ENCODE results near the gene CAPN15.

Gene CAPN15

DNA sequence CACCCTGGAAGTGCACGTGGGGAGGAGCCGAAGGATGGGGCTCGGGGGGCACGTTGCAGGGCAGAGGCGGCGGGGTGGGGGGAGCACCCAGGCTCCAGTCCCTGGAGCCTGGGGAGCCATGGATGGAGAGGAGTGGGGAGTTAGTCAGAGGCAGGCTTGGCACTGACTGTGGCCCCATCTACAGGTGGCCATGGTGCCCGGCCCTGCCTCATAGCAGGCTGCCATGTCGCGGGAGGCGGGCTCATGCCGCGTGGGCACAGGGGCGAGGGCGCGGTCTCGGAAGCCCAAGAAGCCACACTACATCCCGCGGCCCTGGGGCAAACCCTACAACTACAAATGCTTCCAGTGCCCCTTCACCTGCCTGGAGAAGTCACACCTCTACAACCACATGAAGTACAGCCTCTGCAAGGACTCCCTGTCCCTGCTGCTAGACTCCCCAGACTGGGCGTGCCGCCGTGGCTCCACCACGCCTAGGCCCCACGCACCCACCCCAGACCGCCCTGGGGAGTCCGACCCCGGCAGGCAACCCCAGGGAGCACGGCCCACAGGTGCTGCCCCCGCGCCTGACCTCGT is 35.6 kb downstream of the CAPN15 start:
- no peak for DNase-seq

DNA sequence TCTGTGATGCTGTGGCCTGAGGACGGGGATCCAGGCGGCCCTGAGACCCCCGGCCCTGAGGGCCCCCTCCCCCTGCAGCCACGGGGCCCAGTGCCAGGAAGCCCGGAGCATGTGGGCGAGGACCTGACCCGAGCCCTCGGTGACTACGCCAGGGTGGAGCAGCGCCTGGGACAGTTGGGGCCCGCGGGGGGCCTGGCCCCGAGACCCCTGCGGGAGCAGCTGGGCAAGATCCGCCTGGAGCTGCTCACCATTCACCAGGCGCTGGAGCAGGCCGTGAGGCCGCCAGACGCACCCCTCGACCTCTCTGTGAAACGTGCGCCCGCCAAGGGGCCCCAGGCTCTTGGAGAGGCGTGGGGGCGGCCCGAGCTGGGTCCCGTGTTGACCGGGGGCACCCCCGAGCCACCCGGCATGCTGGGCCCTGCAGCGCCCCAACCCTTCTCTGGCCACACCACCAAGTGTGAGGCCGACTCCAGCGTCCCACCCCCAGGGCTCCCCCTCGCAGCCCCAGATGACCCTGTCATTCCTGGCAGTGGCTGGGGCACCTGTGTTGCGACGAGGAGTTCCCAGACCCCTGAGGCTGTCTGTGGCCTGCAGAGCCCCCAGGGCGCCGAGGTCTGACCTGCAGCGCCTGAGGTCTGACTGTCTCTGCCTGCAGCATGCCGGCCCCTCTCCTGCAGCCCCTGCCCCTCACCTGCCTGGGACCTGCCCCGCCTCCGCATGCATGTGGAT is 37.3 kb downstream of the CAPN15 start:
- DNase-seq, result no peak

DNA sequence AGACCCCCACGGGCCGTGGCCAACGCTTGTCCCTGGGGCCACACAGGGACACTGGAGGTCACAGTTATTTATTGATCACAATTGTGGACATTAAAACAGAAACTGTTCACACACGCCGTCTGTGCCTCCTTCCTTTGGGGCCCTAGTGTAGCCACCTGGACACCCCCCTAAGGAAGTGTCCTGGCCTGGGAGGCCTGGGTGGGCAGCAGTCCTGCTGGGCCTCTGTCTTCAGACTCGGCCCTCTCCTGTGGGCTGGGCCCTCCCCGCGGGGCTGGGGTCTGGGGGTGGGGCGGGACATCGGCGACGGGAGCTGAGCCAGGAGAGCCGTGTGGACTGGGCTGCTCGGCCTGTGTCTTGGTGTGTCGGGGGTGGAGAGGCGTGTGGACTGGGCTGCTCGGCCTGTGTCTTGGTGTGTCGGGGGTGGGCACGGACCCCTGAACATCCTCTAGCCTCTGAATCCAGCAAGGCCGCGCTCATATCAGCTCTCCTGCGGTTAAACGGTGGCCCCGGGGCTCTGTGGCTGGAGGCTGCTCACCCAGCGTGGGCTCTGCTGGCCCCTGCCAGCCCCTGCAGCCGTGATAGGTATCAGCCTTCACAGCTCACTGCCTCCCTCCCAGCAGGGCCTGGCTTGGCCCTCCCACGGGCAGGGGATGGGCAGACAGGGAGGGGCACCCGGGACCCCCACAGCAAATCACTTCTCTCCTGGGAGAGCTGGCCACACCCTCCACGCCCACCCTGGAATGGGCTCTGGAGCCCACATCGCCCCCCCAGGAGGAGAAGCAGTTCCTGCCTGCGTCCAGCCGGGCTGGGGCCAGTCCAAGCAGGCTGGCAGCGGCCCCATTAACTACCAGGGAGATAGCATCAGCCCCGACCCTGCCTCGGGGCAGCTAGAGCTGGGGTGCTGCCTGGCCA is 38.2 kb downstream of the CAPN15 start:
- DNase-seq, result no peak

DNA sequence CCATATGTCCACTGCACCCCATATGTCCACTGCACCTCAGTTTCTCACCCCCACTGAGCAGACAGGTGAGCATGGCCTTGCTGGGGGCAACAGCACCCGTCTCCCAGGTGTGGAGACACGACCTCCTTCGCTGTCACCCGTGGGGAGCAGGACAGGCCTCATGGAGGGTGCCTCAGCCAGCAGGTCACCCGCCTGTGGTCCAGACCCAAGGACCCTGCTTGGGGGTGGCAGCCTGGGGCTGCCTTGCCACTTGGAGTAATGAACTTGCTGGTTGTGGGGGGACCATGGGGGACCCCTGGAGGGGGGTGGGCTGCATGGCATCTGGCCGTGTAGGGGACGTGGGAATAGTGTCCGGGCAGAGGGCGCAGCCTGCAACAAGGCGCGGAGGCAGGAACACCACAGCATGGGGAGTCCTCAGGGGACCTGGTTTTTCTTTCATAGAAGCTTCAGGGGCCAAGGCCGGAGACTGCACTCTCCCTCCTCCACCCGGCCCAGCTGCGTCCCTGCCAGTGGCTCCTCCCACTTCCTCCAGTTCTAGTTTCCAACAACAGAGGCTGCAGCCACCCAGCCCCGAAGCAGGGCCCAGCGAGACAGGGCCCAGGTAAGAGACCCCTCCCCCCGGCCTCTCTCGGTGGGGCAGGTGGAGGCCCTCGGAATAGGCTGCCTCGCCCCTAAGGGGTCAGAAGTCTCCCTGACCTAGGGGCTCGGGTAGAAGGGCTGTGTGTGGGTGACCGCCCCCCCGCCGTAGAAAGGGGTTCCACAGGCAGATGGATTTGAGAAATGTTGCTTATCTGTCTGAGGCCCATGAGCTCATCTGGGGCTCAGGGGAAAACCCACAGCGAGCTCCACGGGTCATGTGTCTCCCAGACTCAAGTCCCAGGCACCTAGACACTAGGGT is 39.2 kb downstream of the CAPN15 start, which contains the start of gene NHLRC4:
NHLRC4 (plus strand) TSS at position 531 of the 898 bp plus-strand sequence. CDS start 1,043 bp downstream, outside the sequence.
- DNase-seq, result peak; percentile 50

DNA sequence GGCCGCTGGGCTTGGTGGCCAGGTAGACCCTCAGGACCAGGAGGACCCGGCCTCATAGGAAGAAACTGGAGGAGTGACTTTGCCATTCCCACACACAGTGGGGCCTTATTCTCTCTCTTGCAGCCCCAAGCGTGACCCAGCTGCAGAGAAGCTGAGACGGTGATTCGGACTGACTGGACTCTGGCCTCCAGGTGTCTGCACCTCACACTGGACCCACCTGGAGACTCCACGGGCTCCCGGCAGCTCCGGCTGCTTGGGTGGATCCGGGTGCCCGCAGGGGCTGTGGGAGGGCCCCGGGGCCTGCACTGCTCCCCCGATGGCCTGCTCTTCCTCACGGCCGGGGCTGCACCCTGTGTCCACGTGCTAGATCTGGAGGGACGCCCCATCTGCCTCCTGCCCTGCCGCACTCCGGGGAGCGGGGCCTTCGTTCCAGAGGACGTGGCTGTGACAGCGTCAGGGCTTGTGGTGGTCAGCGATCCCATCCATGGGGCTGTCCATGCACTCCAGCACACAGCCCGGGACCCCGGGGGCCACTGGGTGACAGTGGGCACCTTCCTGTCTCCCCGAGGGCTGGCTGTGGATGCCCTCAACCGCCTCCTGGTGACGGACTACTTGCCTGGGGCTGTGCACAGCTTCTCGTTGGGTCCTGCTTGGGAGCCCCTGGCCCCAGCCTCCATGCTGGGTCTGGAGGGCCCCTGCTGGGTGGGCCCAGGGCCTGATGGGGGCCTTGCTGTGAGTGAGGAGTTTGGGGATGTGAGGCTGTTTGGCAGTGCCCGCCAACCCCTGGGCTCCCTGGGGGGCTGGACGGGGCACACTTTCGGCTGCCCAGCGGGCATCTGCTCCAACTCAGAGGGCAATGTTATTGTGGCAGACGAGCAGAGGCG is 40.1 kb downstream of the CAPN15 start:
- DNase-seq, result no peak

DNA sequence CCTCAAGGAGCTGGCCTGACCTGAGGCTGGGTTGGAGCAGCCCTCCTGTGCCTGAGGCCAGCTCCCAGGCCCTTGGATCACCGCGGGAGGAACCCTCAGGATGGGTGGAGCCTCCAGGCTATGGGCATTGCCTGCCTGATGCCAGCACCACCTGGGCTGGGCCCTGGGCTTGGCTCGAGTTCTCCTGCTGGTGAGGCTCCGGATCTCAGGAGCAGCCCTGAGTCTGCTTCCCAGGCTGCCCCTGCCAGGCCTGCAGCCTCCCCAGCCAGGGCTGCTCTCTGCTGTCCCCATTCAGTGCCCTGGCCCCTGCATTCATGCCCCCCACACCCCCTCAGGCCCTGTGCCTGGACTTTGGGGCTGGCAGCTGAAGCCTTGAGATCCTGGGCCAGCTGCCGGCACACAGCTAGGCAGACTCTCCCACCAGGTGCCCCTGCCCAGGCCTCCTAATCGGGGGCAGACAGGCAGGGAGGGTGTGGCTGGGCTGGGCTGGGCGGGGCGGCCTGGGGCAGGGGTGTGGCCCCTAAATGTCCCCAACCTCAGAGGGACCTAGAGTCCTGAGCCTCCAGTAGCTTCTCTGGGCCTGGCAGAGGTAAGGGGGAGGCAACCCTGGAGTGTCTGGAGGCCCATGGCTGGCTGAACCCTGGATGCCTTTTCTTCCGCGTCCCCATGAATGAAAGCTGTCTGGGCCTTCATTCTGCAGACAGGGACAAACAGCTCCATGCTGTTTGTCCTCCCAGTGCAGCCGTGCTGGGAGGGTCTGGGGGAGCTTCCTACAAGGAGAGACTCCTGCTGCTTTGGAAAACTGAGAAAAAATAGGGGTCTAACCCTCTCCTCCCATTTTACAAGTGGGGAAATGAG is 41.1 kb downstream of the CAPN15 start:
- DNase-seq, result no peak

DNA sequence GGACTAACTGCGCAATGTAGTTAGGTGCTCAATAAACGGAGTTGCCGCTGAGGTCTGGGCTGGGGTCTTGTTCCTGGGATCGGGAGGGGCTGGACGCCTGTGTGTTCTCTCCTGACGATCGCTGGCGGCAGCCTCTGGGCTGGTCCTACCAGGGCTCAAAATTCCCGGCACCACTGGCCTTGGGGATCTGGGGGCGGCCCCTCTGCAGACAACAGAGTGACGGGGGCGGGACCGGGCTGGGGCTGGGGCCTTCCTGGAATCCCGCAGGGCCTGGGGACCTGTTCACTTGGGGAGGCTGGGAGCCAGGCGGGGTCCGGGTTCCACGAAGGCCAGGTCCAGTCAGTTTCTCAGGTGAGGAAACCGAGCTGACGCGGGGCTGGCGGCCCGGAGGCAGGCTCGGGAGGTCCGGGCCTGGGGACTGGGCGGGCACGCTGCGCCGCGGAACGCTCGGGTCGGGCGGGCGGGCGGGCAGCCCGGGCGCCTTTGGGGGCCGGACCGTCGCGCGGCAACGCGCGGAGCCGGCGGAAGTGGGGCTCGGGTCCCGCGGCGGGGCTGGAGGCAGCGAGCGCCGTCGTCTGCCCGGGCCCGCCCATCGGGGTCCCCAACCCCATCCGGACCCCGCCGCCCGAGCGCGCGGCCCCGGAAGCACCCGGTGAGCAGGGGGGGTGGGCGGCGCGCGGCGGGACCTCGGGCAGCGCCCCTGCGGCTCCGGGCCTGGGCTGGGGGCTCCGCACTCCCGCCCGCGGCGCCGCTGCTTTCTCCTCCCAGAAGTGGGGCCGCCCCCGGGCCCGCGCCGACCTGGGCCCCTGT is 42.1 kb downstream of the CAPN15 start, which contains the start of gene PIGQ:
PIGQ (plus strand) TSS at position 524 of the 810 bp plus-strand sequence. CDS start 4,107 bp downstream, outside the sequence.
- peak; percentile 47 for DNase-seq

DNA sequence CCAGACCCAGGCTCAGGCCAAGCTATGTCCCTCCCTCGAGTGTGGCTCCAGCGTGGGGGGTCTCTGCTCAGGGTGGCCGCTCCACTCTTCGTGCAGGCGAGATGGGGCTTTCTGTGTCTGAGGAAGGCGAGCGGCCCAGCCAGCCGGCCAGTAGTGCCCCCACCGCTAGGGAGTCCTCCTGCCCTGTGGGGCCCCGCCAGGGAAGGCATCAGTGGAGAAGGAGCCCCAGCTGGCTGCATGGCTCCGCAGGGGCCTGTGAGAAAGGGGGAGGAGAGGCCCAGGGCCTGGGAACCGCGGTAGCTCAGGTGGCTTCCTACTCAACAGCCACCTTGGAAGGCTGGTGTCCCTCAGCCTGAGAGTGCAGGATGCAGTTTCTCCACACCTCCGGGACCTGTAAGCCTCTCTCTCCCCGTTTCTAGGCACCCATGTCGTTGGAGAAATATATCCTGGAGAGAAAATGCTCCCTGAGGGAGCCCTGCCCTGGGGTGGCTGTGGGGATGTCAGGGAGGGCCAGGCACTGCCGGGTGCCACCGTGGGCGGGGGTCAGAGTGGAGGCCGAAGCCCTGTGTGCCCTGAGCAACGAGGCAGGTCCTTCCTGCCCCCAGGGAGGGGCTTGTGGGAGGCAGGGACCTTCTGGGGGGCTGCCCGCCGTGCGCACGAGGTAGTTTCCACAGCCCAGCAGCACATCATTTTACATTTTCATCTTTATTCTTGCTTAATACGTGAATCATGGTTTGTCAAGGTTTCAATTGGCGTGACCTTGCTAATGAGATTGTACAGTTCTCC is 45.5 kb downstream of the CAPN15 start:
- DNase-seq, result no peak

DNA sequence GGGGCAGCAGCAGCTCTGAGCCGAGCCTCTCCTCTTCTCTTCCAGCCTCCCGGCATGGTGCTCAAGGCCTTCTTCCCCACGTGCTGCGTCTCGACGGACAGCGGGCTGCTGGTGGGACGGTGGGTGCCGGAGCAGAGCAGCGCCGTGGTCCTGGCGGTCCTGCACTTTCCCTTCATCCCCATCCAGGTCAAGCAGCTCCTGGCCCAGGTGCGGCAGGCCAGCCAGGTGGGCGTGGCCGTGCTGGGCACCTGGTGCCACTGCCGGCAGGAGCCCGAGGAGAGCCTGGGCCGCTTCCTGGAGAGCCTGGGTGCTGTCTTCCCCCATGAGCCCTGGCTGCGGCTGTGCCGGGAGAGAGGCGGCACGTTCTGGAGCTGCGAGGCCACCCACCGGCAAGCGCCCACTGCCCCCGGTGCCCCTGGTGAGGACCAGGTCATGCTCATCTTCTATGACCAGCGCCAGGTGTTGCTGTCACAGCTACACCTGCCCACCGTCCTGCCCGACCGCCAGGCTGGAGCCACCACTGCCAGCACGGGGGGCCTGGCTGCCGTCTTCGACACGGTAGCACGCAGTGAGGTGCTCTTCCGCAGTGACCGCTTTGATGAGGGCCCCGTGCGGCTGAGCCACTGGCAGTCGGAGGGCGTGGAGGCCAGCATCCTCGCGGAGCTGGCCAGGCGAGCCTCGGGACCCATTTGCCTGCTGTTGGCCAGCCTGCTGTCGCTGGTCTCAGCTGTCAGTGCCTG is 46.7 kb downstream of the CAPN15 start:
- DNase-seq, result no peak

DNA sequence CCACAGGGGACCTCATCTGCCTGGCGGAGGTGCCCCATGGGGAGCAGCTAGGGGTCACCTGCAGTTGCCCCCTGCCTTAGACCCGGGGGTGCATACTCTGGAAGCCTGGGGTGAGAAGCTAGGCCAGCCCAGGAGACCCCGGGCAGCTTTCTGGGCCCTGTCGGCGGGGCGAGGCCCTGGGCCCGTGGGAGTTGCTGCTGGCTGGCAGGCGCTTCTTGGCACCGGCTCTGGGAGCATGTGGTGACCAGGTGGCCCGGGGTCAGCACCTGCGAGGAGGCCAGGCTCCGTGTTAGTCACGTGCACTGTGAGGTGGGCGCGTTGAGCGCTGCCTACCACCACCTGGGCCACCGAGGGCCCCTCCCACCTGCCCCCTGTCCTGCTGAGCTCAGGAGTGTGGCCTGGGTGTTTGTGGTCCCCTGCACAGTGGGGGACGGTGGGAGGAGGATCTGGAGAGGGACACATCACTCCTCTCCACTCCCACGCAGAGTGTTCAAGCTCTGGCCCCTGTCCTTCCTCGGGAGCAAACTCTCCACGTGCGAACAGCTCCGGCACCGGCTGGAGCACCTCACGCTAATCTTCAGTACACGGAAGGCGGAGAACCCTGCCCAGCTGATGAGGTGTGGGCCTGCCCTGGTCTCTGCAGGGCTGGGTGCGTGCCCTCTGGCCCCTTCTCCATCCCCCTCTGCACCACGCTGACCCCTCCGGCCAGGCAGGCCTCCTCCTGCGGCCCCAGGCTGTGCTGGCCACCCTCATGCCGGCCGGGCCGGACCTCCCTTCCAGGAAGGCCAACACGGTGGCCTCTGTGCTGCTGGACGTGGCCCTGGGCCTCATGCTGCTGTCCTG is 48.1 kb downstream of the CAPN15 start:
- no peak for DNase-seq

DNA sequence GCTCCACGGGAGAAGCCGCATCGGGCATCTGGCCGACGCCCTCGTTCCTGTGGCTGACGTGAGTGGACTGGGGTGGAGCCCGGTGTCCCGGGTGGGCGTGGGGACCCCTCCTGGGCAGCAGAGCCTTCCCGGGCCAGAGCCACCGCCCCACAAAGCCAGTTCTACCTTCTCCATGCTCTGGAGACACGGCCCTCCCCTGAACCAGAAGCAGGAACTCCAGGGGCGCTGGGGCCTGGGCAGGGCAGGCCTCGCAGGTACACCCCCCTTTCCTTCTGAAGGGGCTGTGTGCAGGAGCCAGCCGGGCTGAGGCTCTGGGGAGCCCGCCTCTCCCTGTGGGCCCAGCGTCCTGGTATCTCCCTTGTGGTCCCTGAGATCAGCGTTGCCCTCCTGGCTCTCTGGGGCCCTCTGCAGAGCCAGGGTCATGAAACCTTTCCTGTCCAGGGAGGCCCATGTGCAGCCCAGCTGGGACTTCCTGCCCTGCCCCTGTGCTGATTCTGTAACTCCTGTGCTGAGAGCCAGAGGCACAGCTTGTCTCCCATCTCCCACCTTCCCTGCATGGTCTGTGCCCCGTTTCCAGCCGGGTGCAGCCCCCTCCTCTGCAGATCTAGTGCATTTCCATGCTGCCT is 48.8 kb downstream of the CAPN15 start:
- DNase-seq, result no peak

DNA sequence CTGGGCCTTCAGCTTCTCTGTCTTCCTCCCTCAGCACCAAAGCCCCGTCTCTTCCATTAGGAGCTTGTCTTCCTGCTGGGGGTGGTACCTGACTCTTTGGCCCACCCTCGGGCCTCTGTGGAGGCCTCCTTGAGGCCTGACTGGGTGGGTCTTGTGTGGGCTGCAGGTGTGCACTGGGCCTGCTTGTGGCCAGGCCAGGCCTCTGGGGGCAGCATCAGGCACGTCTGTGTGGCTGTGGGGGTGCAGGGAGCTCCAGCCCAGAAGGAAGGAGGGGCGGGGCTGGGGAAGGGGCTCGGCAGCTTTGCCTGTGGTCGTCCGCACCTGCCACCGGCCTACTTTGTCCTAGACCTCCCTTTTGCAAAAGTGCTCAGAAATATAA is 49.3 kb downstream of the CAPN15 start:
- DNase-seq, result no peak

DNA sequence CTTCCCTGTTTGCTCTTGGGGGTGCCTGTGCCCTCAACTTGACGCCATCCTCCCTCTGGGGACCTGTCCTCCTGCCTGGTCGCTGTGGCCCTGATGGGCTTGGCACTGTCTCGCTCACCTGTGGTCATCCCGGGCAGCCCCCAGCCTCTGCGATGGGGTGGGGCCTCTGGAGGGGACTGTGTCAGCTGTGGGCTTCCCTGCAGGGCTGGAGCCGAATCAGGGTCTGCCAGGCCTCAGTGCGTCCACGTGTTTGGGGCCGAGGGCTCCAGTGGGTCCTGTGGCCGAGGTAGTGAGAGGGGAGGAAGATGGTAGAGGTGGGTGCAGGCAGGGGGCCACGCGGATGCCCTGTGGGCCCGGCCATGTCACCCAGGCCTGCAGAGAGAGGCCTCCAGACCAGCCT is 50.3 kb downstream of the CAPN15 start:
- no peak for DNase-seq

DNA sequence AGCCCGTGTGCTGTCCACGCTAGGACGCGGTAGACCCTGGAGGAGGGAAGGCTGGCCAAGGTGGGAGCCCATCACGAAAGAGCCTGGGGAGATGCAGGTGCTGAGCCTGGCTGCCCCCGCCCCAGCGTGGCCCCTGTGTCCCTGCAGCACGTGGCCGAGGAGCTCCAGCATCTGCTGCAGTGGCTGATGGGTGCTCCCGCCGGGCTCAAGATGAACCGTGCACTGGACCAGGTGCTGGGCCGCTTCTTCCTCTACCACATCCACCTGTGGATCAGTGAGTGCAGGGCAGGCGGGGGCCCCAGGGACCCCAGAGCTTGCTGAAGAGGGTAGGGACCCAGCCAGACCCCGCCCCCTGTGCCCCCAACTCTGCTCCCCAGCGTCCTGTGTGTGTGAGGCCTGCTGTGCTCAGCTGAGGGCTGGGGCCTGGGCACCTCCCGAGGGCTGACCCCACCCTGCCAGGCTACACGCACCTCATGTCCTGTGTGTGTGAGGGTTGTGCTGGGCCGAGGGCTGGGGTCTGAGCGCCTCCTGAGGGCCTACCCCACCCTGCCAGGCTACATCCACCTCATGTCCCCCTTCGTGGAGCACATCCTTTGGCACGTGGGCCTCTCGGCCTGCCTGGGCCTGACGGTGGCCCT is 50.8 kb downstream of the CAPN15 start:
- DNase-seq, result no peak

DNA sequence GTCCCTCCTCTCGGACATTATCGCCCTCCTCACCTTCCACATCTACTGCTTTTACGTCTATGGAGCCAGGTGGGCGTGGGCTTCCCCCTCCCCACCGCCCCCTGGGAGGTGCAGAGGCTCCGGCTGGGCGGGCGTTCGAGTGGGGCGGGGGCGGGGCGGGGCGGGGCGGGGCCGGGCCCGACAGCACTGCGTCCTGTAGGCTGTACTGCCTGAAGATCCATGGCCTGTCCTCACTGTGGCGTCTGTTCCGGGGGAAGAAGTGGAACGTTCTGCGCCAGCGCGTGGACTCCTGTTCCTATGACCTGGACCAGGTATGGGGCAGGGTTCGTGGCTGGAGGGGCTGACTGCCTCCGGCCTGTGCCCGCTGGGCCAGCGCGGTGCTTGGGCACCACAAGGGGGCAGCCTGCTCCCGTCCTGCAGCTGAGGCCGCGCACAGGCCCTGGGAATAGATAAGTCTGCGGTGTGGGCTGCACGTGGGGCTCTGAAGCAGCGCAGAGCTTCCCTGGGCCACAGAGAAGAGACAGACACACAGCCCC is 51.4 kb downstream of the CAPN15 start:
- DNase-seq, result no peak

All from HCEC 1CT (cell line).